HFFc6 (cell line): ENCODE results near the gene LZTS2. TPM values are rescaled to one million over a fixed set of nuclear protein-coding genes. Genes with fewer than 3 reads are reported as not detected.

ENCODE experiments used
- DNase-seq: peaks from one replicate; pipeline ENCODE4 v3.0.0-alpha.2; 2018
- H3K27ac Mint-ChIP-seq: 2 replicates; pipeline ENCODE4 v1.8.0; 2020; ENCODE audit warnings: mild to moderate bottlenecking, mixed read lengths
- H3K27me3 Mint-ChIP-seq: 2 replicates; pipeline ENCODE4 v1.8.0; 2021; ENCODE audit warnings: mild to moderate bottlenecking, moderate library complexity, mixed read lengths; ENCODE audit not compliant: insufficient read depth
- H3K36me3 Mint-ChIP-seq: 2 replicates; pipeline ENCODE4 v1.8.0; 2021; ENCODE audit warnings: low read depth, mixed read lengths
- H3K4me1 Mint-ChIP-seq: 2 replicates; pipeline ENCODE4 v1.8.0; 2020; ENCODE audit warnings: low read depth, mixed read lengths
- H3K4me3 Mint-ChIP-seq: 2 replicates; pipeline ENCODE4 v1.8.0; 2020; ENCODE audit warnings: mild to moderate bottlenecking, moderate library complexity, mixed read lengths
- H3K9me3 Mint-ChIP-seq: 2 replicates; pipeline ENCODE4 v1.8.0; 2020; ENCODE audit warnings: mild to moderate bottlenecking, mixed read lengths
- total RNA-seq, 6 experiments: library from RNA; stranded (reverse); fragmentation: NEBNext Ultra II Directional; extraction: Animal tissue kit (Norgen Biotek cat#: 25700); gene quantifications; 2 replicates in 1 of 6; 3 replicates in 5 of 6; pipeline ENCODE4 v1.2.3, GENCODE V29; 2021
- TF ChIP-seq, protein P1 (sequence below): fragments of 200-600 bp; sonication (generic); IDR thresholded peaks from 2 replicates; pipeline ENCODE4 v1.5.0; 2021; ENCODE audit warnings: antibody characterized with exemption, mild to moderate bottlenecking

LZTS2 gene
- total RNA-seq, 6 experiments from 2014 or later, result 66.8 to 80.5 (median 74.6) TPM

DNA sequence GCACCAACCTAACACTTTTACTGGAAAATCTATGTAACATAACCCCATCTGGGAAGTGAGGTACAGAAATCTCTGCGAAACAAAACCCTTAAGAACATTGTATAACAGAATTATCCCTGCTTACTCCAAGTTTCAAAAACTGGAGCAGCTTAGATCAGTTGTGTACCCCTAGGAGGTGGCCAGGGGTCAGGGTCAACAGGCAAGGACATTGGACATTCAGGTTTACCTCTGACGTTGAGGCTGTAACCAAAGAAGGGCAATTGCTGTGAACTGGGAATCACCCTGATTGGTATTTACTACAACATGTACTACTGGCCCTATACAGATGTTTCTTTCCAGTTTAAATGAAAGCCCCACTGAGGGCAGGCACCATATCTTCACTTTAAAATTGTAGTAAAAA, 44.5 kb downstream of the LZTS2 start:
- no peak for DNase-seq
- H3K9me3 Mint-ChIP-seq, result no peaks in the 10 kb centered on the region
- TF ChIP-seq, protein P1, sequence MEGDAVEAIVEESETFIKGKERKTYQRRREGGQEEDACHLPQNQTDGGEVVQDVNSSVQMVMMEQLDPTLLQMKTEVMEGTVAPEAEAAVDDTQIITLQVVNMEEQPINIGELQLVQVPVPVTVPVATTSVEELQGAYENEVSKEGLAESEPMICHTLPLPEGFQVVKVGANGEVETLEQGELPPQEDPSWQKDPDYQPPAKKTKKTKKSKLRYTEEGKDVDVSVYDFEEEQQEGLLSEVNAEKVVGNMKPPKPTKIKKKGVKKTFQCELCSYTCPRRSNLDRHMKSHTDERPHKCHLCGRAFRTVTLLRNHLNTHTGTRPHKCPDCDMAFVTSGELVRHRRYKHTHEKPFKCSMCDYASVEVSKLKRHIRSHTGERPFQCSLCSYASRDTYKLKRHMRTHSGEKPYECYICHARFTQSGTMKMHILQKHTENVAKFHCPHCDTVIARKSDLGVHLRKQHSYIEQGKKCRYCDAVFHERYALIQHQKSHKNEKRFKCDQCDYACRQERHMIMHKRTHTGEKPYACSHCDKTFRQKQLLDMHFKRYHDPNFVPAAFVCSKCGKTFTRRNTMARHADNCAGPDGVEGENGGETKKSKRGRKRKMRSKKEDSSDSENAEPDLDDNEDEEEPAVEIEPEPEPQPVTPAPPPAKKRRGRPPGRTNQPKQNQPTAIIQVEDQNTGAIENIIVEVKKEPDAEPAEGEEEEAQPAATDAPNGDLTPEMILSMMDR, result no peak
- H3K4me1 Mint-ChIP-seq, result peaks cover 57% of the 10 kb centered on the region
- peaks cover 11% of the 10 kb centered on the region for H3K27me3 Mint-ChIP-seq
- no peak overlapping the region for H3K4me3 Mint-ChIP-seq
- H3K27ac Mint-ChIP-seq, result peak overlapping the region; percentile 100; the same call in 1 of the 2 replicates
- H3K36me3 Mint-ChIP-seq, result no peaks in the 10 kb centered on the region; the same call in none of the 2 replicates

DNA sequence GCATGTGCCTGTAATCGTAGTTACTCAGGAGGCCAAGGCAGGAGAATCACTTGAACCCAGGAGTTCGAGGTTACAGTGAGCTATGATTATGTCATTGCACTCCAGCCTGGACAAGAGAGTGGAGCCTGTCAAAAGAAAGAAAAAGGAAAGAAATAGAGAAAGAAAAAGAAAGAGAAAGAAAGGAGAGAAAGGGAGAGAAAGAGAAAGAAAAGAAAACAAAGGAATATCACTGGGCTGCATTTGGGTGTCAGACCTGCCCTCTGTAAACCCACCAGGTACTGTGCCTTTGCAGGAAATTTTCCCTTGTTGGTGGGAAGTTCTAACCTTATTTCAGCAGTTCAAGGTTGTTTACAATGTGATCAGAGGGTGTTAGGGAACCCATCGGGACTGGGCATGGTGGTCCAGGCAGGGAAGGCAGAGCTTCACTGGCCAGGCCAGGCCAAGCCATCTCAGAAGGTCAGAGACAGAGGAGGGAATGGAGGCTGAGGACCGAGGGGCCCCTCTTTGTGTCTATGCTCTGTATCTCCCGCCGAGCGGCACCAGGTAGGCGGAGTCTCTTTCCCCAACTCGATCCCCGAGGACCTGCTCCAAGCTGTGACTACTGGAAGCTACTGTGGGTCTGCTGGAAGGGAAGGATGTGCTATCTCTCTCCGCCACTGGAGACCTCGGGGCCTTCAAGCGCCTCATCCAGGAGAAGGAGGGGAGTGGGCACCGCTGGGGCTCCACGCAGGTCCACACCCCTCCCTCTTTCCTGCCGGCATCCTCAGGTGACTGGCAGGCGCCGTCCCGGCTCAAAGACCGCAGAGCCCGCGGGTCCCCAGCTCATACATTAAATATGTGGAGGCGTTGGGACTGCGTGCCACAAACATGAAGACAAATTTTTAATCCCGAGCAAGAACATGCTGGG, 47.0 kb downstream of the LZTS2 start:
- TF ChIP-seq, protein P1, result no peak; the same call in 1 of the 2 replicates
- Mint-ChIP-seq H3K27ac (peak overlapping the region; percentile 69; the same call in 1 of the 2 replicates), H3K27me3 (peaks cover 15% of the 10 kb centered on the region), H3K9me3 (no peaks in the 10 kb centered on the region), H3K4me1 (peaks cover 57% of the 10 kb centered on the region), H3K36me3 (no peaks in the 10 kb centered on the region; the same call in none of the 2 replicates), H3K4me3 (peak overlapping the region; percentile 78)
- peak; percentile 18 for DNase-seq

DNA sequence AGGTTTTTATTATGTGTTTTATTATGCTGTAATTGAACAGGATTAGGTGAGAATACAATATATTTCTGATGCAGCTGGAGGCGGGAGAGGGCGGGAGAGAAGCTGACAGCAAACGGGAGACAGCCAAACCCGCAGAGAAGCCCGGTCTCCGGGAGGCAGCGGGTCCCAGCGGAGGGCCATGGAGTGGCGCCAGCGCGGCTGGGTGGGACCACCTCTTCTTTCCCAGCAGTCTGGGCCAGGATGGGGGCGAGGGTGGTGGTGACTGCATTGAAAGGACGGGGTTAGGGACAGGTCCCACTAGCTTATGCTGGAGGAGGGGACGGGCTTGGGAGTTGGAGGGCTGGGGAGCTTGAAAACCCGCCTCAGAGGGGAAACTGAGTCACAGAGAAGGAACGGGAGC, 47.7 kb downstream of the LZTS2 start:
- Mint-ChIP-seq H3K4me1 (peaks cover 57% of the 10 kb centered on the region), H3K36me3 (no peaks in the 10 kb centered on the region; the same call in none of the 2 replicates), H3K9me3 (no peaks in the 10 kb centered on the region), H3K27me3 (peaks cover 15% of the 10 kb centered on the region), H3K27ac (peak overlapping the region; percentile 69; the same call in 1 of the 2 replicates), H3K4me3 (peak overlapping the region; percentile 78)
- no peak for DNase-seq
- TF ChIP-seq, protein P1, result no peak

DNA sequence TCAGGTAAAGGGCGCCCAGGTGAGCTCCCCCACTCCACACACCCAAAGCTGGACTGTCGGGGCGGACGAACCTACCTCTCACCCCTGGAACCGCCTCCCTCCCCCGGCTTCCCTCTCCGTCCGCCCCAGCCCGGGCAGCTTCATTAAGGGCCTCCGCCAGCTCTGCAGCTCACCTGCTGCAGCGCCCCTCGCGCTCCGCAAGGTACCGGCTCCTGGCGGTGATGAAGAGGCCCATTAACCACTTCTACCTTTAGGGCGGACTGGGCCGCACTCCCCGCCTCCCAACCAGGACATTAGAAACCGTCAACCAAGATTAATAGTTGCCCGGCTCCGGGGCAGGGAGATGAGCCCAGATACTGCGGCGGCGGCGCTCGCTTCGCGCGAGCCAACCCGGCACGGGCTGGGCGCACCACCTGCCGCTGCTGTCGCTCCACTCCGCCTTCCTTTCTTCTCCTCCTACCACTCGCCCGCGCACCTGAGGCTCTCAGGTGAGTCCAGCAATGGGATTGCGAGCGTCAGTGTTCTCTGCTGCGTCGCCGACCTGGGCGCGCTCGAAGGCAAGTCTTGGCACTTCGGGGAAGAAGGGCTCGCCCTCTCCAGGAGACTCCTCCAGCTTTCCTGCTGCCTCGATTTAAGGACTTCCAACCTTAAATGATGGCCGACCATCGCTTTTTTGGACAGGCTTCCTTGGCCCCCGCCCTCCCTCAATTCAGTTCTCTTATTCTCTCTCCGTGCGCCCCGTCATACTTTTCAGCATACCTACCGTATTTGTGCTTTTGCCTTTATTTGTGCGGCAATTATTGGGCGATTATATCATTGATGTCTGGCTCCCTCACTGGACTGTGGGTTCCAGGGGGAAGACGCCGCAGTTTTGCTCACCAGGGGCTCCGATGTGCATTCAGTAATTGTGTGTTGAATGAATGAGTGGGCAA, 48.6 kb downstream of the LZTS2 start:
- peaks cover 57% of the 10 kb centered on the region for H3K4me1 Mint-ChIP-seq
- DNase-seq, result no peak
- no peaks in the 10 kb centered on the region for H3K9me3 Mint-ChIP-seq
- H3K36me3 Mint-ChIP-seq, result no peaks in the 10 kb centered on the region; the same call in 1 of the 2 replicates
- H3K27me3 Mint-ChIP-seq, result peaks cover 15% of the 10 kb centered on the region
- no peak overlapping the region for H3K4me3 Mint-ChIP-seq
- TF ChIP-seq, protein P1, result no peak
- no peak overlapping the region for H3K27ac Mint-ChIP-seq
